H9 (cell line): ENCODE measurements around the gene SPEF2. TPM values are rescaled to one million over a fixed set of nuclear protein-coding genes. Genes with fewer than 3 reads are reported as not detected.

Experiments
- DNase-seq: peaks from one replicate; pipeline ENCODE4 v3.0.0-alpha.2; 2017
- H2AFZ ChIP-seq: one replicate; pipeline ENCODE4 v1.6.1; 2013; ENCODE audit warnings: mild to moderate bottlenecking, low read length, control low read depth, moderate library complexity
- H2AK5ac ChIP-seq: 2 replicates; pipeline ENCODE4 v1.6.1; 2013; ENCODE audit warnings: low read length, control low read depth, mixed read lengths; ENCODE audit not compliant: insufficient read length
- H2BK120ac ChIP-seq: one replicate; pipeline ENCODE4 v1.6.1; 2013; ENCODE audit warnings: low read depth, mild to moderate bottlenecking, low read length, control low read depth, inconsistent platforms; ENCODE audit not compliant: poor library complexity, severe bottlenecking
- H2BK12ac ChIP-seq: 2 replicates; pipeline ENCODE4 v1.6.1; 2013; ENCODE audit warnings: low read length, control low read depth, mixed read lengths, low read depth; ENCODE audit not compliant: insufficient read length
- H2BK15ac ChIP-seq: 2 replicates; pipeline ENCODE4 v1.6.1; 2013; ENCODE audit warnings: low read depth, low read length, control low read depth
- H2BK20ac ChIP-seq: one replicate; pipeline ENCODE4 v1.6.1; 2013; ENCODE audit warnings: low read depth, mild to moderate bottlenecking, low read length, control low read depth, inconsistent platforms; ENCODE audit not compliant: poor library complexity, severe bottlenecking
- H2BK5ac ChIP-seq: 2 replicates; pipeline ENCODE4 v1.6.1; 2013; ENCODE audit warnings: low read length, control low read depth, mixed read lengths; ENCODE audit not compliant: insufficient read length
- H3K14ac ChIP-seq: 2 replicates; pipeline ENCODE4 v1.6.1; 2013; ENCODE audit warnings: low read length, control low read depth; ENCODE audit not compliant: insufficient read depth
- H3K18ac ChIP-seq: 2 replicates; pipeline ENCODE4 v1.6.1; 2013; ENCODE audit warnings: low read depth, mild to moderate bottlenecking, mixed read lengths, low read length, control low read depth; ENCODE audit not compliant: insufficient read length
- H3K23ac ChIP-seq: 2 replicates; pipeline ENCODE4 v1.6.1; 2013; ENCODE audit warnings: low read length, control low read depth, mixed read lengths, low read depth; ENCODE audit not compliant: insufficient read length
- H3K23me2 ChIP-seq: 2 replicates; pipeline ENCODE4 v1.6.1; 2013; ENCODE audit warnings: low read depth, mild to moderate bottlenecking, mixed read lengths, low read length, control low read depth; ENCODE audit not compliant: insufficient read length, poor library complexity, severe bottlenecking
- H3K27ac ChIP-seq: 2 replicates; pipeline ENCODE4 v1.5.1; 2013; ENCODE audit warnings: low read length, control low read depth, mixed read lengths, low read depth; ENCODE audit not compliant: insufficient read length
- H3K27me3 ChIP-seq: 2 replicates; pipeline ENCODE4 v1.6.1; 2013; ENCODE audit warnings: low read length, control low read depth, inconsistent platforms; ENCODE audit not compliant: insufficient read depth
- H3K4ac ChIP-seq: 2 replicates; pipeline ENCODE4 v1.6.1; 2013; ENCODE audit warnings: low read depth, mild to moderate bottlenecking, control low read depth, inconsistent platforms, low read length, moderate library complexity
- H3K4me1 ChIP-seq: 2 replicates; pipeline ENCODE4 v1.6.1; 2013; ENCODE audit warnings: low read length, control low read depth, inconsistent platforms; ENCODE audit not compliant: insufficient read depth
- H3K4me2 ChIP-seq: 2 replicates; pipeline ENCODE4 v1.6.1; 2013; ENCODE audit warnings: low read length, control low read depth, mixed read lengths; ENCODE audit not compliant: insufficient read length, insufficient read depth
- H3K56ac ChIP-seq: 2 replicates; pipeline ENCODE4 v1.6.1; 2013; ENCODE audit warnings: low read depth, mild to moderate bottlenecking, mixed read lengths, low read length, control low read depth; ENCODE audit not compliant: insufficient read length
- H3K79me1 ChIP-seq: 2 replicates; pipeline ENCODE4 v1.6.1; 2013; ENCODE audit warnings: low read depth, mild to moderate bottlenecking, moderate library complexity, low read length, control low read depth, inconsistent platforms; ENCODE audit not compliant: insufficient read depth, poor library complexity, severe bottlenecking
- H3K79me2 ChIP-seq: 2 replicates; pipeline ENCODE4 v1.6.1; 2013; ENCODE audit warnings: low read length, control low read depth, inconsistent platforms; ENCODE audit not compliant: insufficient read depth
- H3K9ac ChIP-seq: 2 replicates; pipeline ENCODE4 v1.6.1; 2013; ENCODE audit warnings: low read length, control low read depth, mixed read lengths; ENCODE audit not compliant: insufficient read length; ENCODE audit errors: extremely low read depth
- H3K9me3 ChIP-seq: one replicate; pipeline ENCODE4 v1.6.1; 2013; ENCODE audit warnings: low read depth, low read length, inconsistent platforms; ENCODE audit not compliant: control insufficient read depth
- H3T11ph ChIP-seq: one replicate; pipeline ENCODE4 v1.6.1; 2013; ENCODE audit warnings: mild to moderate bottlenecking, low read length, control low read depth, inconsistent platforms
- H4K20me1 ChIP-seq: one replicate; pipeline ENCODE4 v1.6.1; 2013; ENCODE audit not compliant: control insufficient read depth, insufficient read length, insufficient read depth
- H4K5ac ChIP-seq: 2 replicates; pipeline ENCODE4 v1.6.1; 2013; ENCODE audit warnings: low read depth, mild to moderate bottlenecking, mixed read lengths, low read length, control low read depth; ENCODE audit not compliant: insufficient read length
- H4K8ac ChIP-seq: replicated peaks from 2 replicates; pipeline ENCODE4 v1.6.1; 2013; ENCODE audit warnings: low read length, control low read depth, mixed read lengths, low read depth; ENCODE audit not compliant: insufficient read length
- H4K91ac ChIP-seq: 2 replicates; pipeline ENCODE4 v1.6.1; 2013; ENCODE audit warnings: low read depth, mild to moderate bottlenecking, moderate library complexity, mixed read lengths, low read length, control low read depth; ENCODE audit not compliant: insufficient read length
- H3K27ac Mint-ChIP-seq, 3 experiments: 2 replicates in 2 of 3; 3 replicates in 1 of 3; pipeline ENCODE4 v1.8.0; 2020 to 2021; ENCODE audit warnings: mixed read lengths in 3 of 3, mild to moderate bottlenecking in 1 of 3, moderate library complexity in 1 of 3
- H3K27me3 Mint-ChIP-seq: 2 replicates; pipeline ENCODE4 v1.8.0; 2021; ENCODE audit warnings: low read depth, mild to moderate bottlenecking, moderate library complexity, mixed read lengths
- H3K36me3 Mint-ChIP-seq, 3 experiments: 2 replicates in 2 of 3; 3 replicates in 1 of 3; pipeline ENCODE4 v1.8.0; 2020 to 2021; ENCODE audit warnings: low read depth in 3 of 3, mixed read lengths in 3 of 3; ENCODE audit not compliant: insufficient read depth in 1 of 3
- H3K4me1 Mint-ChIP-seq, 2 experiments: 2 replicates each; pipeline ENCODE4 v1.8.0; 2020; ENCODE audit warnings: mixed read lengths in 2 of 2
- H3K4me3 Mint-ChIP-seq, 2 experiments: 2 replicates in 1 of 2; 3 replicates in 1 of 2; pipeline ENCODE4 v1.8.0; 2020 to 2021; ENCODE audit warnings: mild to moderate bottlenecking in 2 of 2, mixed read lengths in 2 of 2, moderate library complexity in 1 of 2
- H3K9me3 Mint-ChIP-seq, 2 experiments: 2 replicates in 1 of 2; 3 replicates in 1 of 2; pipeline ENCODE4 v1.8.0; 2020; ENCODE audit warnings: mild to moderate bottlenecking in 2 of 2, mixed read lengths in 2 of 2, moderate library complexity in 1 of 2
- CTCF ChIP-seq: fragments of 200-600 bp; sonication (generic); conservative IDR thresholded peaks from 3 replicates; pipeline ENCODE4 v1.8.0; 2021; ENCODE audit warnings: antibody characterized with exemption, mild to moderate bottlenecking
- WGBS: extraction: QIAGEN DNeasy Blood & Tissue Kit; methylation state at CpG from one replicate; pipeline ENCODE4 v1.1.7; 2013; ENCODE audit warnings: missing lambda C conversion rate, low lambda C conversion rate, mixed read lengths; ENCODE audit not compliant: insufficient read length; ENCODE audit errors: extremely low coverage; 5-methylcytosine and 5-hydroxymethylcytosine counted together
- total RNA-seq: library from RNA; stranded (reverse); gene quantifications from 2 replicates; pipeline ENCODE4 v1.2.1, GENCODE V29; 2021

Gene SPEF2
- total RNA-seq, 1 experiment from 2014 or later = 1.0 TPM

- Histone ChIP-seq H3K9ac (no peak overlapping the region), H3K79me2 (no peaks in the 10 kb centered on the region), H4K8ac (no peak overlapping the region), H4K20me1 (no peaks in the 10 kb centered on the region), H3K56ac (no peak overlapping the region), H2AFZ (no peak overlapping the region), H3K23me2 (no peaks in the 10 kb centered on the region), H3K4me1 (no peaks in the 10 kb centered on the region), H3K9me3 (no peaks in the 10 kb centered on the region), H3K4me2 (no peak overlapping the region), H3K18ac (no peak overlapping the region), H2BK120ac (no peak overlapping the region), H4K91ac (no peak overlapping the region), H3K14ac (no peak overlapping the region), H4K5ac (no peak overlapping the region), H2BK12ac (no peak overlapping the region), H3K27ac (no peak overlapping the region), H3K27me3 (no peaks in the 10 kb centered on the region), H2BK20ac (no peak overlapping the region), H3T11ph (no peak overlapping the region), H3K23ac (no peak overlapping the region), H2BK15ac (no peak overlapping the region), H3K79me1 (no peaks in the 10 kb centered on the region), H2BK5ac (no peak overlapping the region), H3K4ac (no peak overlapping the region), H2AK5ac (no peak overlapping the region)
- Mint-ChIP-seq H3K27ac (no peak overlapping the region), H3K27me3 (peaks cover 3% of the 10 kb centered on the region; the same call in 1 of the 2 replicates), H3K4me3 (no peak overlapping the region), H3K4me1 (no peaks in the 10 kb centered on the region), H3K36me3 (no peaks in the 10 kb centered on the region), H3K9me3 (no peaks in the 10 kb centered on the region)
- no peak for DNase-seq
- no peak for TF ChIP-seq CTCF
- no CpG with 5 or more reads among the region's 2 CpGs for WGBS
Measured at GRCh38 chr5:35833224-35833623, 215.6 kb downstream of the SPEF2 start.
